Stomach (tissue), 4 donors: Measurements from ENCODE around the gene ITFG2.

ENCODE experiments used
- CTCF ChIP-seq, 7 experiments: fragments of 450-650 bp in 4 of 7; fragments of 200-600 bp in 3 of 7; sonication (generic) in 3 of 7; IDR thresholded peaks; one replicate each; pipeline ENCODE4 v1.5.1; 2016 to 2019; ENCODE audit warnings: antibody characterized with exemption in 7 of 7, control low read depth in 2 of 7, mild to moderate bottlenecking in 1 of 7
- EP300 ChIP-seq: sonication (generic); formaldehyde crosslinking; IDR thresholded peaks from one replicate; pipeline ENCODE4 v1.6.1; 2017; ENCODE audit warnings: antibody characterized with exemption
- POLR2A ChIP-seq, 4 donors: fragments of 450-650 bp; IDR thresholded peaks; one replicate each; pipeline ENCODE4 v1.6.1; 2016; ENCODE audit warnings: antibody characterized with exemption in 4 of 4, control low read depth in 2 of 4, mild to moderate bottlenecking in 1 of 4, moderate library complexity in 1 of 4
- POLR2AphosphoS5 ChIP-seq, 3 donors: sonication (generic); formaldehyde crosslinking; IDR thresholded peaks; one replicate each; pipeline ENCODE4 v1.6.1; 2016; ENCODE audit warnings: antibody characterized with exemption in 3 of 3

DNA sequence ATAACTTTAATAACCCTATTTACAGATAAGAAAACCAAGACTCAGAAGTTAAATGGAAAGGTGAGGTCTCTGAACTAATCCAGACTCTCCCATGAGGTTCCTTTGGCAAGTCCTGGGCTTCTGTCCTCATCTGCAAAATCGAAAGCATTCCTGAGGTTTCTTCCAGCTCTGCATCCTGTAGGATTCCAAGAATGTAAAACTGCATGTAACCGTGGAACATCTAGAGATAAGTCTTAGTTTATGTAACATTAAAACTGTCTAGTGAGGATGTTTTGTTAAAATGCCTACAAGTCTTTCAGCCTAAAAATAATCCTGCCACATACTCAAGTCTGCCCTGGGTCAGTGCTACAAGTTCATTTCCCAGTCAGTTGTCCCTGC lies 7.3 kb upstream of the ITFG2 start:
- TF ChIP-seq CTCF (IDR thresholded peaks at IDR 0.05) (no peak), POLR2A (IDR thresholded peaks at IDR 0.05) (no peak), EP300 (no peak), POLR2AphosphoS5 (IDR thresholded peaks at IDR 0.05) (no peak)
